ENCODE measurements around the gene DNAH10.

DNAH10 gene

DNA sequence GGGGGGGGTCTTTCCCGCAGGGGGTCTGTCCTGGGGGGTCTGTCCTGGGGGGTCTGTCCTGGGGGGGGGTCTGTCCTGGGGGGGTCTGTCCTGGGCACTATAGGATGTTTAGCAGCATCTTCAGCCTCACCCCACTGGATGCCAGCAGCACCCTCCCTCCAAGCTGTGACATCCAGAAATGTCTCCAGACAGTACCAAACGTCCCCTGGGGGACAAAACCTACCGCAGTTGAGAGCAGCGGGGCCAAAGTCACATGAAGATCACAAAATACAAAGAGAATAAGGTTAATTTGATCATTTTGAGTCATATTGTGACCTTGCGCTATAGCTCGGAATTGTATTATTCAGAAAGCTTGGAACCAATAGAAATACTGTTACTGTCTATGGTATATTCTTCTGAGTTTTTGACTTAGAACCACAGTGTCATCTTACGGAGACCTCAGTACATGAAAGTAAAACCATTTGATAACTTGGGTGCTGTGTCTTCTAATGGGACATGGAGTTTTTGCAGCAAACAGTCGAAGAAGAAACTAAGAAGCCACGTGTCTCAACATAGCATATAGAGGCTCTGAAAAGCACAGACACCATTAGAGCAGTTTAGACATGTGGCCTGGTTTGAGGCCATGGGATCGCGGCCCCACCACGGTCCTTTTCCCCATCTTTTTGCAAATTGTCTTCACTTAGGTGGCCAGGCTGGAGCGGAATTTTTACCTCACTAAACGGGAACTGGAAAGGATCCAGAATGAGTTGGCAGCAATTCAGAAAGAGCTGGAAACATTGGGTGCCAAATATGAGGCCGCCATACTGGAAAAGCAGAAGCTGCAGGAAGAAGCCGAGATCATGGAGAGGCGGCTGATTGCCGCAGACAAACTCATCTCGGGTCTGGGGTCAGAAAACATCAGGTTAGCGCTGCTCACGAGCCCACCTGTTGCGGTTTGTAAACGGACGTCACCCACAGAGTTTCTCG, 150.6 kb downstream of the DNAH10 start:
- no peak for DNase-seq

DNA sequence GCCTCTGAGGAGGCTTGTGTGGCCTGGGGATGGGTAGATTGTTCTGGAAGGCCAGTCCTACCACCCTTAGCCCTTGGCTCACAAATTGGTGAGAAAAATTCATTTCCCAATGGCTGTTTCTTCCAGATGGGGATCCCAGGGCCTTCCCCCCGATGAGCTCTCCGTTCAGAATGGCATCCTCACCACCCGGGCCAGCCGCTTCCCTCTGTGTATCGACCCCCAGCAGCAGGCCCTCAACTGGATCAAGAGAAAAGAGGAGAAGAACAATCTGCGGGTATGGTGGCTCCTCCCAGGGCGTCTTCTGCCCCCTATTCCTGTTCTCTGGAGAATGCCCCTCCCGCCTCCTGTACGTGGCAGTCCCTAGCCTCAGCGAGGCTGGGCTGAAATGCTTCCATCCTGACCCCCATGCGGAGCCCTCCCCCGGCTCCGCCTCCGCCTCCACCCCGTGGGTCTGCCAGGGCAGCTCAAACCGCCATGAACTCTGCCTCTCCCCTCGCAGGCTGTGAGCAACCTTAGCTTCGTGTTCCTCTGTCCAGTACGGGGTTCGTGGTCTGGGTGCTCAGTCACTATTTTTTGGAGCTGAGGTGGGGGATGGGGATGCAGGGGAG, 152.7 kb downstream of the DNAH10 start:
- no peak for DNase-seq

DNA sequence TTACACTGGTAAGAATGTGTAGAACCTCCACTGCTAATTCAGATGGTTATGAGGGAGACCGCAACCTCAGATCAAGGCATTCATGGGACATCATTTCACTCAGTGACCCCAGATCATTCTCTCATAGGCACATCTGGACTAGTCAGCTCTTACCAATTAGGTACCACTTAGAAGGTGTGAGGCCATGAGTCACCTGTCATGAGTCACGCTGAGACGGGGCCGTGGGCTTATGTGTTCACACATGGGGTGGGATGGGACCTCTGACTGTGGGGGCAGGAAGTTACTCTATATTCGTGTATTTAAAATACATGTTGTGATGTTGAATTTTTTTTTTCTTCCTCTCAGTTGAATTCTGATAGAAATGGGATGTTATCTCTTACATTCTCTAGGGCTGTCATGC, 154.6 kb downstream of the DNAH10 start:
- peak; percentile 49 for DNase-seq

DNA sequence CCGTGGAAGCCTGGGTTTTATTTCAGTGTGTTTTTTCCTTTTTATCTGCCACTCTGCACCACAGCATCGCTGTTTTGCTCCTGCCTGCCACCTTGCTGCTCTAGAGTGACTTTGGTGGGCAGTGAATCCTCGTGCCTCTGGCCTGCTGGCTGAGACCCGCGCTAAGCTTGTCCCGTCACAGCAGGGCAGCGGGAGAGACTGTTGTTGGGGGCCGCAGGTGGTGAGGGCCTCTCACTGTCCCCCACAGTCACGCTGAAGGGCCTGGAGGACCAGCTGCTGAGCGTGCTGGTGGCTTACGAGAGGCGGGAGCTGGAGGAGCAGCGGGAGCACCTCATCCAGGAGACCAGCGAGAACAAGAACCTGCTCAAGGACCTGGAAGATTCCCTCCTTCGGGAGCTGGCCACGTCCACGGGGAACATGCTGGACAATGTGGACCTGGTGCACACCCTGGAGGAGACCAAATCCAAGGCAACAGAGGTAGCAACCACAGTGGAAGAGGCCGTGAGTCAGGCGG, 155.3 kb downstream of the DNAH10 start:
- DNase-seq: no peak

DNA sequence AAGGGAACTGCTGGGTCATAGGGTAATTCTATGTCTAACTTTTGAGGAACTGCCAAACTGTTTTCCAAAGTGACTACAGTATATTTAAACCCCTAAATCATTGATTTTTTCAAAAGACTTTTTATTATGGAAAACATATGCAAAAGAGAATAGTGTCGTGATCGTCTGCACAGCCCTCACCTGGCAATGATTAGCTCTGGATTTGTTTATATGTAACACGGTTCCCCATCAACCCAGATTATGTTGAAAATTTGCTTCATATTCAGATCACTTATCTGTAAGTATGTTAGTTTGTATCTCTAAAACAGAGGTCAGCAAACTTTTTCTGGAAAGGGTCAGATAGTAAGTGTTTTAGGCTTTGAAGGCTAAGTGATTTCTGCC, 157.9 kb downstream of the DNAH10 start:
- no peak for DNase-seq

DNA sequence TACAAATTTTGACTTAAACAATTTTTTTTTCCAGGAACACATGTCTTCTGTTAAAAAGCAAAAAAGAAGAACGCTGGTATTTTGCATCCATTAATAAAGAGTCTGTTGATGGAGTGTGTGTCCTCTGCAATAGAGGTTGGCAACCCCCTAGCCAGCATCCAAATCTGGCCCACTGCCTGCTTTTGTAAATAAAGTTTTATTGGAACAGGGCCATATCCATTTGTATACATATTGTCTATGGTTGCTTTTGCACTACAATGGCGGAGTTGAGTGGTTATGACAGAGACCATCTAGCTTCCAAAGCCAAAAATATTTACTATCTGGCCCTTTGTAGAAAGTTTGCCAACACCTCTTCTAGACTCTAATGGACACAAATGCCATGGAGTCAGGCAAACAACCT, 160.9 kb downstream of the DNAH10 start:
- DNase-seq: no peak

DNA sequence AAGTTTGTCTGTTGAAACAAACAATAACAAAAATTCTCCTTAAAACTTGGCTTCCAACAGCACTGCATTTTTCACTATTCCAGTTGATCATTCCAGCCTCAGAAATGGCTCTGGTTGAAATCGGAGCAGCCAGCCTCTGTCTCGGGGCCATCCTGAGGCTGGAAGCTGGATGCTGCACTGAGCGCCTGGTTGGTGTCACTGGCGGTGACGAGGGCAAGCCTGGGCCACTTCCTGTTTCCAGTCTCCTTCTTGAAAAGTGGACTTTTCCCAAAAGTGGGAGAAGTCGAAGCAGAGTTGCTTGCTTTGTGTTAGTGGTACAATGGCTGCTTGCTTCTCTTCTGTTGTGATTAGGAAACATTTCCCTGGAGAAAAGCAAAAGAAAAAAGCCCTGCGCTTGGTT, 161.8 kb downstream of the DNAH10 start:
- DNase-seq: no peak

DNA sequence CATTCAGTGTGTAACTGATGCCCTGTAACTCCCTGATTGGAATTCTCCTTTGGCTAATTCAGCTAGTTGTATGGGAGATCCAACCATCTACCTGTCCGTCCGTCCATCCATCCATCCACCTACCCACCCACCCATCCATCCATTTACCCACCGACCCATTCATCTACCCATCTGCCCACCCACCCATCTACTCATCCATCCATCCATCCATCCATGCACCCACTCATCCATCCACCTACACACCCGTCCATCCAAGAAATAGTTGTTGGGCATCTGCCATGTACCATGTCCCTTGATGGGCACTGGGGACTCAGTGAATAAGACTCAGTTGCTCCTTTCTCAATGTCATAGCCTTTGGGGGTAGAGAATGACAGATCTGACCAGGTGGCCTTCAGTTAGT, 162.4 kb downstream of the DNAH10 start:
- no peak for DNase-seq

DNA sequence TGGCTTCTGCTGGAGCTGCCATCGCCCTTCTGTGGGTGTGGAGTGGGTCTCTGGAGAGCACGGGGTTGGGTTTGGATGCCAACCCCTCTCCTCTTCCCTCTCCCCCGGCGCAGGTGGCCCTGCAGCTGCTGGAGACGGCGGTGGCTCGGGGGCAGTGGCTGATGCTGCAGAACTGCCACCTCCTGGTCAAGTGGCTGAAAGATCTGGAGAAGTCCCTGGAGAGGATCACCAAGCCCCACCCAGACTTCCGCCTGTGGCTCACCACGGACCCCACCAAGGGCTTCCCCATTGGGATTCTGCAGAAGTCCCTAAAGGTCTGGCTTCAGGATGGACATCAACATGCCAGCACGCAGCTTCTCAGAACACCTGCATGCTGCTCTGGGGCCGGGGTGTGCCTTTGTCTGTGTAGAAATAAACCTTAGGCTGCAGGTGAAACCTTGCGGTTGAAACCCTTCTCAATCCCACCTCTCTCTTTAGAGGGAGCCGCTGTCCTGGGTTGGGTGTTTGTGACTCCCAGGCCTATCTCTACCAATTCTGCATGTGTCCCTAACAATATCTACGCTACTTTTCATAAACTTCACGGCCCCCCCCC, 166.3 kb downstream of the DNAH10 start:
- DNase-seq: no peak

DNA sequence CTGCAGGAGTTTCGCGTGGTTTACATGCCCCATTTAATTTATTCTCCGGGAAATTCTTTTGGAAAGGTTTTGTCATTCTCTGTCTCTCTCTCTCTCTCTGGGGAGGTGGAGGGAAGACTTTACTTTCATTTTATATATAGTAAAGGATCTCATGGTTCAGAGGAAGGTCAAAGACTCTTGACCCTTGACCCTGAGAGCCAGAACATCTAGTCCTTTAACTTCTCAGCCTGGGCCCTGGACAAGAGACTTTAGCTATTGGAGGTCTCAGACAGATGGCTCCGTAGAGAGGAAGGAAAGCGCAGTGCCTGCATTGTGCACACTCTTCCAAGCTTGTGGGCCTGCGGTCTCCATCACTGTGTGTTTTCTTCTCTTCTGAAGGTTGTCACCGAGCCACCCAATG, 166.8 kb downstream of the DNAH10 start:
- no peak for DNase-seq

DNA sequence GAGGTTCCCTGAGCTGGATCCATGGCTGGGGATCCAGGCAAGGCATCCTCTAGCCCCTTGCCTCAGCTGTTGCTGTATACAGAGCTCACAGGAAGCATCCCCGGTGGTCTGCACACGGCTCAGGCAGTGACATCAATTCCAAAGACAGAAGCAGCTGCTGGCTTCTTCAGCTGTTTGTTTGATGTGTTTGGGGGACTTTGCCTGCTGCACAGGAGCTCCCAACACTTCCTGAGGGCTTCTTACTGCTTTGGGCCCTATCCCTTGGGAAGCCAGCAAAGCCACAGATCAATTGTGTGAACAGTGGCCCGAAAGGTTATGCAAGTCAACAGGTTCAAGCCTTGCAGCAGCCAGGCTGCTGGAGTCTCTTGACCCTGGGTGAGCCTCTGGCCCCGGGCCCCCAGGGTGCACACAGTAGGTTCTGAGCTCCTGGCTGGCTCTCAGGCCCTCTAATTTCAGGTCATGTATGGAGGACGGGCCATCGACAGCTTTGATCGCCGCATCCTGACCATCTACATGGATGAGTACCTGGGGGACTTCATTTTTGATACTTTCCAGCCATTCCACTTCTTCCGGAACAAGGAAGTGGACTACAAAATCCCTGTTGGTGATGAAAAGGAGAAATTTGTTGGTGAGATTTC, 168.0 kb downstream of the DNAH10 start:
- DNase-seq: no peak

DNA sequence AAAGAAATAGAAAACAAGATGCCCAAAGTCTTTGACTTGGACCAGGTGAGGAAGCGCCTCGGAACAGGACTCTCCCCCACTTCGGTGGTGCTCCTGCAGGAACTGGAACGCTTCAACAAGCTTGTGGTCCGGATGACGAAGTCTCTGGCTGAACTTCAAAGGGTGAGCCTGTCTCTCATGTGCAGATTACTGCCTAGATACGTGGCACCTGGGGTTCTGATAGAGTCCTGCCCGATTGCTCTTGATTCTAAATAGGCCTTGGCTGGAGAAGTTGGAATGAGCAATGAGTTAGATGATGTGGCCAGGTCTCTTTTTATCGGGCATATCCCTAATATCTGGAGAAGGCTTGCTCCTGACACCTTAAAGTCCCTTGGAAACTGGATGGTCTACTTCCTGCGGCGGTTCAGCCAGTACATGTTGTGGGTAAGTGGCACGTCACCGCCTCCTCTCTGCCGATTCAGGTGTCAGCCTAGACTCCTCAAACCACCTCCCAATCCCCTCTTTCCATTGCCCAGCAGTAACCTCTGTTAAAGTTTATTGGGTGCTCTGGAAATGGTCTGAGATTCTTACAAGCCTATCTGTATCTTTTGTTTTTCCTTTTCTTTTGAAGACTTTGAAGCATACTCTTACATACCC, 169.7 kb downstream of the DNAH10 start:
- DNase-seq: peak; percentile 13

DNA sequence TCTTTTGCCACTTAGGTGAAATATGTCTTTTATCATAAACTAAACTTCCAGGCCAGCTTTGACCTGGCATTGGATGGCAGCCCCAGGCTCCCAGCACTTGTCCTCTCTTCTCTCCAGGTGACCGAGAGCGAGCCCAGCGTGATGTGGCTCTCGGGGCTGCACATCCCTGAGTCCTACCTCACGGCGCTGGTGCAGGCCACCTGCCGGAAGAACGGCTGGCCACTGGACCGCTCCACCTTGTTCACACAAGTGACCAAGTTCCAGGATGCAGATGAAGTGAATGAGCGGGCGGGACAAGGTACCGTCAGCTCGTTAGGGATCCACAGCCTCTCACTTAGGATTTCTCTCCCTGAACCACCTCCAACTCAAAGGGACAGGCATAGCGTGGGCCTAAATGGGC, 171.1 kb downstream of the DNAH10 start:
- no peak for DNase-seq

DNA sequence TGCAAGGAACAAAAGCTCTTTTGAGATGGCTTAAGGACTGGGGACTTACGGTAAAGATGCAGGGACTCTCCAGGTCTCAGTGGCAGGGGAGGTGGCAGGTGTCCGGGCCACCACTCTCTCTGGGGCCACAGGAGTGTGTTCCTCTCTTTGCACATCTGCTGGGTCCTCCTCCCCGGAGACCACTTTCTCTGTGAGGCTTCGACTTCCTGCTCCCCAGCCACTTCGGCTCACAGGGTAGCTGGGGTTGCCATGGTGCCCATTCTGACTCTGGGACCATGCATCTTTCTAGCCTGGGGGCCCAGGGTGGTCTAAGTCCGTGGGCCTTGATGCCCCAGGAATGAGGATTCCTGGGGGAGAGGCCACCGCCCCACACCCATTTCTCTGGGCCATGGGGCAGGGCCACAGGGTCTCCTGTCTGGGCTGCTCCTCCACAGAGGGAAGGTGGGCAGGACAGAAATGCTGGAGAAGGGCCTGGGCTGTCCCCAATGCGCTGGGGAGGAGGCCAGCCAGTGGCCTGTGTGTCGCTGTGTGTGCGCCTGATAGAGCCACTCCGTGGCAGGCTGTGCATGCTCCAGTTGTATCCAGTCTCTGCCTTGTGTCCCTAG, 172.0 kb downstream of the DNAH10 start:
- no peak for DNase-seq

DNA sequence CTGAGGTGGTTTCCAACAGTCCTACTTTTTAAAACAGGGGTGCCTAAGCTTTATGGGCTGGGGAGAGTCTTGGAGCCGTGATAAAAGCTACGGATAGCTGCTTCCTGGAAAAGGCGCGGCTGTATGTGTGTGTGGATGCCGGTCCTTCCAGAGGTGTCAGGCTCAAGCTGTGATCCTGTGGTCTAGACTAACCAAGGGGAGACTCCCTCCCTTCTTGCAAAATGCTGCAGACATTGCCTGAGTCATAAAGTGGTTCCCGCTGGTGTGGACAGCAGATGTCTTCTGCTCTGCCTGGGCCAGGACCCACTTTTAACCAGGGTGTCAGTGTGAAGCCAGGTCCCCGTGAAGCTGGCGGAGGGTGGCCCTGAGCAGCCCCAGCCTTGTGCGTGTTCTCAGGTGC, 172.7 kb downstream of the DNAH10 start:
- no peak for DNase-seq

DNA sequence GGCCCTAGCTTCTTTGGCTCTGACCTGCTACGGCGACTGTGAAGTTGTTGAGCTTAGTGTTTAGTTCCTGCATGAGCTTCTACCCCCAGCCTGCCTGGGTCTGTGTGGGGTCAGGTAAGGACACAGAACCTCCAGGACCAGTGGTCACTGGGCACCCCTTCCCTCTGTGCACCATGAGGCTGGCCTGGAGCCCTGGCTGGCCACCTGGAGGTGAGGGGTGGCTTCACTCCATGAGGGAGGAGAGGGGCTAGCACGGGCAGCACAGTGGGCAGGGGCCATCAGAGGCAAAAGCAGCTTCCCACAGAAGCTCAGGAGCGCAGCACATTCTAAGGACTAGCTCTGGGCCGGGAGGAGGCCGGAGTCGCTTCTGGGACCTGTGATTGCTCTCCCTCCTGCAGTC, 173.9 kb downstream of the DNAH10 start:
- DNase-seq: no peak

DNA sequence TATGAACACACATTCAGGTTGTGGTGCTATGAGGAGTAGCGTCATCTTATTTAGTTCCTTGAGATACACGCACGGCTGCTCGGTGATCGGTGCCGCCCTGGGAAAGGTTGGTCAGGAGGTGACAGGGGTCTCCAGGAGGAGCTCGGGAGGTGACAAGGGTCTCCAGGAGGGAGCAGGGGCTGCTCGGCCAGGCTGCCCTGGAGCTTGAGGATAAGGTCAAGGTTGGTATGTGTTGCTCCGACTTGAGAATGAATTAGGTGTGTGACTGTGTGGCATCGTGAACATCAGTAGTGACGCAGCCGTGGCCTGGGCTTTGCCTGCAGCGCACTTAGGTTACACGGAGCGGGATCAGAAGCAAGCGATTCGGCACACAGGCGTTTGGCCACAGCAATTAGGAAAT, 174.4 kb downstream of the DNAH10 start:
- DNase-seq: no peak

DNA sequence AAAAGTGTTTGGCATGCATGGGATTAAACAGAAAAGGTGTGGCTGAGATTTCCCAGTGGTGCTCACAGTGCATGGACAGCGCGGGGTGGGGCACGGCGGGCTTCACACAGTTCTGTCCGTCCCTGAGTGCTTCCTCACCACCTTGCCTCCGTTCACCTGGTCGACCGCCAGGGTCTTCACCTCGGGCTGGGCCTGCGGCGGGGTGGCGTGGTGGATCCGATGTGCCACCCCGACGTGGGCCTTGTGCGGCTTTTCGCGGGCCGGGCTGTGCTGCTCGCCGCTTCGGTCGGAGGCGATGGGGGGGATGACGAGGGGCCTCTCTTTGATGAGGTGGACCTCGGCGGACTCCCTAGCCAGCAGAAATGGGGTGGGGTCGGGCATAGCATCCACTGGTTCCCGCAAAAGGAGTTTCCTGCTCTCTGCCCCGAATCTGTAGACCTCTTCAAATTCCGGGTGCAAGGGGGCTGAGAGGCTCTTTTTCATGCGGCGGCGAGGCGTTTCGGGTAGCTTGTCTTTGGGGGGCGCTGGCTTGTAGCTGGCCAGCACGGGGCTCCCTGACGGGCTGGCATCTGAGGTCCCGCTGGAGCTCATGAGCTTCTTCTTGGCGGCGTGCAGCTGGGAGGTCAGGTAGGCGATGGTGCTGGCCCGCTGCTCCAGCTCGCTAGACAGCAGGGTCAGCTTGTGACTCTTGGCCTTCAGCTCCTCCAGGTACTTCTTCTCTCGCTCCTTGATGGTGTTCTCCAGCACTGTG, 175.0 kb downstream of the DNAH10 start:
- DNase-seq: no peak

DNA sequence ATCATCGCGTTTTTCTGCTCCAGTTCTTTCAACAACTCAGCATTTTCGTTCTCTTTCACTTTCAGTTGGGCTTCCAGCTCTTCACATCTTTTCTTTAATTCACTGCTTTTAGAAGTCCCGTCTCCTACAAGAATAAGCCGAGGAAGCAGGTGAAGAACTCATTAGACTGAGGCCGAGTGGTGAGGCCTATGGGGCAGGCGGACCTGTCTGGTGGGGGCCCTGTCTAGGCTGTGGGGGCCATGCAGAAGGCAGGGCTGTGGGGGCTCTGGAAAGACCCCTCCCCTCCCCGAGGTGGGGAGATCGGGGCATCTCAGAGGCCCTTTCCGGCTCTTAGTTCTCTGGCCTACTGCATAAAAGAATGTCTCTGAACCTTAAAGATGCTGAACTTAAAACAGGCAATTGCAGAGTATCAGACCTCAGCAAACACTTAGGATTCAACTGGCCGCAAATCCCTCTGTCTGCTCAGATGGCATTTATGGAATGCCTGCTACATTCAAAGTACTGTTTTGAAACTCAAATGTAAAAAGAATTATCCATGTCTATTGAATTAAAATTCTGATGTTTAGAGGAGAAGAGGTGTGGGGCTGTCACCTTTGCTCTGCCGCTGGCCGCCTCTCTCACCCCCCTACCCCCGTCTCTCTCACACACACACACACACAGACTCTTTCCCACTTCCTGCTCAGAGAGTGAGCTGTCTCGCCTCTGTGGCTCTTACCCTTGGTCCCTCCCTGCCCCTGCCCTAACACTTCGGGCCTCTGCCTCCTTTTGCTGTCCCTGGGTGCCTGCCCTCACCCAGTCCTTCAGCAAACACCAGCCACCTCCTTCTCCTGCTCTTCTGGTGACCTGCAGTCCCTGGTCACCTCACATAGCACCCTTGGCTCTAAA, 175.8 kb downstream of the DNAH10 start:
- DNase-seq: peak; percentile 16

DNA sequence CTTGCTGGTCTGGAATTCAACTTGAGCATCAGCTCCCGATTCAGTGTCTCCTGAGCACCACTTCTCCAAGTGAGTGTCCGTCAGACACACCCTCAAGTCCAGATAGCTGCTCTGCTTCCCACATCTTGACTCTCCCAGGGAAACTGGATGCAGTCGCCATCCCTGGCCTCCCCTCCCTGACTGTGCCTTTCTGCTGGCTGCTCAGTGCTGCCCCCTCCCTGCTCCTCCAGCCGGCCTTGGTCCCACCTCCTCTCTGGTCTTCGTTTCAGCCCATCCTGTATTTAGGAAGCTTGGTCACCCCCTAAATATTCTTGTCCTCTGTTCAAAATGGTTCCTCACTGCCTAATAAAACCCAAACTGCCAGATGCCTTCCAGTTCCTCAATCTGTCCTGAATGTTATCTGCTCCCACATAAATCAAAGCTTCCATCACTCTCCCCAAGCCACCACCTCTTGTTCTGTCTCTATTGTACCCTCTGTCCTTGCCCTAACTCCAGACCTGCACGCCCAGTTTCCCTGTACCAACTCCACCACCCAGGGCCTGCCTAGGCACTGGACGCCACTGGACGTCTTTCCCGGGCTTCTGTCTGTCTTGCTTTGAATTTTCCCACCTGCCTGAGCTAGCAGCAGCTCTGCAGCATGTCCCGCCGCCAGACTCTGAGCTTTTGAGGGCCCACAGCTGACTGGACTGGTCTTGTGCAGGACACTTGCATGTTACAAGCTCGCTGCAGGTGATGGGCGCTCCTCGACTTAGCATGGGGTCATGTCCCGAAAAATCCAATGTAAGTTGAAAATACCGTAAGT, 176.8 kb downstream of the DNAH10 start:
- no peak for DNase-seq

Data from stimulated activated CD4-positive, alpha-beta T cell treated with anti-CD3 and anti-CD28 coated beads, Interleukin-12 subunit alpha, Interleukin-12 subunit beta, amount 100 ng/mL, for 4 hours (primary cell).